LNCaP clone FGC (cell line): ENCODE data around the gene BAZ1B.

Source experiments
- DNase-seq: peaks from one replicate; pipeline ENCODE4 v3.0.0-alpha.2; 2011; ENCODE audit warnings: low read depth
- H3K4me3 ChIP-seq: 2 replicates; pipeline ENCODE4 v1.5.1; 2011; ENCODE audit warnings: mild to moderate bottlenecking, low read depth, low read length, control low read depth
- TF ChIP-seq, protein P1 (sequence below): IDR thresholded peaks from 2 replicates; pipeline ENCODE4 v1.5.1; 2012; ENCODE audit warnings: mild to moderate bottlenecking; ENCODE audit not compliant: control insufficient read depth, insufficient read depth; ENCODE audit errors: extremely low read depth

The BAZ1B gene

DNA sequence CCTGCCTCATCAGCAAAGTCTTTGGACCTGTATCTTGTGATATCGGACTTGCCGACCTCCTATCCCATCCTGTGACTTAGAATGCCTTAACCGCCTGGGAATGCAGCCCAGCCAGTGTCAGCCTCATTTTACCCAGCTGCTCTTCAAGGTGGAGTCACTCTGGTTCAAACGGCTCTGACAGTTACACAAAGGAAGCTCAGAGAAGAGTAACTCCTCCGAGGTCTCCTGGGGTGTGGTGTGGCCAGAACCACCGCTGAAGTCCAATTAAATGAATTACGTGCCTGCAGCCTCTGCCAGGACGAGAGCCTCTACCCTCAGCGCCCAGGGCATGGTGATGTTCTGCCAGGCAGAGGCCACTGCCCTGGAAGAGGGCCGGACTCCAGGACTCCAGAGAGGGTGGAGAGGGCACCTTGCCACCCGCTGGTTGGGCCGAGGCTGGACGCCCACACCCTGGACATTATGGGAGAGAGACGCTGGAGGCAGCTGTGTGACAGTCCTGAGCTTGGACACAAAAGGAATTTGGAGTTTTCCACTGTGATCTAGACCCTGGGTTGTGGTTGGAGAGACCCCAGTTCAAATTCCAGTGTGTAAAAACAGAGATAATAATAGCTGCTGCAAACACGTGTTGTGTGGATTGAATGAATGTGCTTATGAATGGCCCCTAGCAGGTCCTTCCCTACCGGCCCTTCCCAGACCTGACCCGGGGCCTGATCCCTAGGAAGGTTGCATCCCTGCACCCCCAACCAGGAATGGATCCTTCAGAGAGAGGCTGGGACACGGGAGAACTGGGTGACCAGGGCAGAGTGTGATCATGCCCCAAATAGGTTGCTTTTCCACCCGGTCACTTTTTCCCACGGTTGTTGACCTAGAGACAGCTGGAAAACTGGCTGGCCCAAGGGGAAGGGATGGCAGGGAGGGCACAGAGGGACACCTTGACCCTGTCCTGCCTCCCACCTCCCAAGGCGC, 126.3 kb downstream of the BAZ1B start:
- TF ChIP-seq, protein P1, sequence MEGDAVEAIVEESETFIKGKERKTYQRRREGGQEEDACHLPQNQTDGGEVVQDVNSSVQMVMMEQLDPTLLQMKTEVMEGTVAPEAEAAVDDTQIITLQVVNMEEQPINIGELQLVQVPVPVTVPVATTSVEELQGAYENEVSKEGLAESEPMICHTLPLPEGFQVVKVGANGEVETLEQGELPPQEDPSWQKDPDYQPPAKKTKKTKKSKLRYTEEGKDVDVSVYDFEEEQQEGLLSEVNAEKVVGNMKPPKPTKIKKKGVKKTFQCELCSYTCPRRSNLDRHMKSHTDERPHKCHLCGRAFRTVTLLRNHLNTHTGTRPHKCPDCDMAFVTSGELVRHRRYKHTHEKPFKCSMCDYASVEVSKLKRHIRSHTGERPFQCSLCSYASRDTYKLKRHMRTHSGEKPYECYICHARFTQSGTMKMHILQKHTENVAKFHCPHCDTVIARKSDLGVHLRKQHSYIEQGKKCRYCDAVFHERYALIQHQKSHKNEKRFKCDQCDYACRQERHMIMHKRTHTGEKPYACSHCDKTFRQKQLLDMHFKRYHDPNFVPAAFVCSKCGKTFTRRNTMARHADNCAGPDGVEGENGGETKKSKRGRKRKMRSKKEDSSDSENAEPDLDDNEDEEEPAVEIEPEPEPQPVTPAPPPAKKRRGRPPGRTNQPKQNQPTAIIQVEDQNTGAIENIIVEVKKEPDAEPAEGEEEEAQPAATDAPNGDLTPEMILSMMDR = no peak

DNA sequence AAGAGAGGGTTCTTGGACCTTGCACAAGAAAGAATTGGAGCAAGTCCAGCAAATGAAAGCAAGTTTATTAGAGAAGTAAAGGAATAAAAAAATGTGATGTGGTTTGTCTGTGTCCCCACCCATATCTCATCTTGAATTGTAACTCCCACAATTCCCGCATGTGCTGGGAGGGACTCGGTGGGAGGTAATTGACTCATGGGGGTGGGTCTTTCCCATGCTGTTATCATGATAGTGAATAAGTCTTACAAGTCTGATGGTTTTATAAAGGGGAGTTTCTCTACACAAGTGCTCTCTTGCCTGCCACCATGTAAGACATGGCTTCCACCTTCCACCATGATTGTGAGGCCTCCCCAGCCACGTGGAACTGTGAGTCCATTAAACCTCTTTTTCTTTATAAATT, 127.7 kb downstream of the BAZ1B start:
- no peak overlapping the region for H3K4me3 ChIP-seq
- no peak for DNase-seq
- TF ChIP-seq, protein P1 = no peak

More for the DNA sequence above, 126.3 kb downstream of the BAZ1B start:
- no peak for DNase-seq
- no peak overlapping the region for H3K4me3 ChIP-seq

DNA sequence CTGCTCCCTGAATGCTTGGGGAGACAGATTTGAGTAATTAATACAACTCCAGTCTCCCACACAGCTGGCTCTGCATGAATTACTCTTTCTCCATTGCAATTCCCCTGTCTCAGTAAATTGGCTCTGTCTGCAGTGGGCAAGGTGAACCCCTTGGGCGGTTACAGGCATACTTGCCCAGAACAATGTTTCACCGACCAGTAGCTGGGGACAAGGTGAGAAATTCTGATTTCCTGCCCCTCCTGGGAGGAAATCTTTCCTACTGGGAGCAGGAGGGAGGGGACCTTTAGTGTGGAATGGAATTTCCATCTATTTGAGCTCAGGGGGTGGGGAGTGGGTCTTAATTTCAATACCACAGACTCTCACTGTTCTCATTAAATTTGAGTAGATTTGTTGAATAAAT, 130.7 kb downstream of the BAZ1B start:
- TF ChIP-seq, protein P1 = no peak
- H3K4me3 ChIP-seq = no peak overlapping the region
- no peak for DNase-seq
